ENCODE results near the gene TNNC2.
A peak's percentile ranks its signal among the peaks of the same experiment; 100 is the strongest.
"Not testable (repeated sequence)": the region's sequence is repeated elsewhere in the genome, so short reads cannot be mapped to it uniquely, and the experiment has no call there.

TNNC2 gene

DNA sequence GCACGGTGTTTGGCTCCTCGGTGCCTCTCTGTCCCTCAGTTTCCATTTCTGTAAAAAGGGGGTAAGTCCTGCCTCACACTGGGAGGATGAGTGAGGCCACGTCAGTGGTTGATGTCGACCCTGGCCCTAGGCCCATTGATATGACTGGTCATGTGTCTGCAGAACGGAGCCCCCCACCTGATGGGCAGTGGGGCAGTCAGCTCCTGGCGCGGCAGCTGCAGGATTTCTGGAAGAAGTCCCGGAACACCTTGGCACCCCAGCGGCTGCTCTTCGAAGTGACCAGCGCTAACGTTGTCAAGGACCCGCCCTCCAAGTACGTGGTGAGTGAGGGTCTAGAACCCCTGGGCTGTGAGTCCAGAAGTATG, 7.7 kb upstream of the TNNC2 start:
- Histone ChIP-seq H3K4me3 (ENCODE audit: insufficient read depth, low read depth, low read length) (peak overlapping the region; percentile 63), H3K9me3 (ENCODE audit: control insufficient read depth, low read length) (no peaks in the 10 kb centered on the region), H3K27ac (ENCODE audit: insufficient read depth, low read depth, low read length, poor library complexity, severe bottlenecking) (no peak overlapping the region), H3K36me3 (ENCODE audit: control insufficient read depth, insufficient read depth, low read length) (peaks cover 2% of the 10 kb centered on the region), H3K27me3 (ENCODE audit: control insufficient read depth, insufficient read depth, low read length, poor library complexity, severe bottlenecking) (no peaks in the 10 kb centered on the region), H3K4me1 (ENCODE audit: control insufficient read depth, insufficient read depth, low read length) (no peaks in the 10 kb centered on the region)
- 92 to 93% methylated on average over 14 of the region's 14 CpGs for WGBS, 2 experiments

DNA sequence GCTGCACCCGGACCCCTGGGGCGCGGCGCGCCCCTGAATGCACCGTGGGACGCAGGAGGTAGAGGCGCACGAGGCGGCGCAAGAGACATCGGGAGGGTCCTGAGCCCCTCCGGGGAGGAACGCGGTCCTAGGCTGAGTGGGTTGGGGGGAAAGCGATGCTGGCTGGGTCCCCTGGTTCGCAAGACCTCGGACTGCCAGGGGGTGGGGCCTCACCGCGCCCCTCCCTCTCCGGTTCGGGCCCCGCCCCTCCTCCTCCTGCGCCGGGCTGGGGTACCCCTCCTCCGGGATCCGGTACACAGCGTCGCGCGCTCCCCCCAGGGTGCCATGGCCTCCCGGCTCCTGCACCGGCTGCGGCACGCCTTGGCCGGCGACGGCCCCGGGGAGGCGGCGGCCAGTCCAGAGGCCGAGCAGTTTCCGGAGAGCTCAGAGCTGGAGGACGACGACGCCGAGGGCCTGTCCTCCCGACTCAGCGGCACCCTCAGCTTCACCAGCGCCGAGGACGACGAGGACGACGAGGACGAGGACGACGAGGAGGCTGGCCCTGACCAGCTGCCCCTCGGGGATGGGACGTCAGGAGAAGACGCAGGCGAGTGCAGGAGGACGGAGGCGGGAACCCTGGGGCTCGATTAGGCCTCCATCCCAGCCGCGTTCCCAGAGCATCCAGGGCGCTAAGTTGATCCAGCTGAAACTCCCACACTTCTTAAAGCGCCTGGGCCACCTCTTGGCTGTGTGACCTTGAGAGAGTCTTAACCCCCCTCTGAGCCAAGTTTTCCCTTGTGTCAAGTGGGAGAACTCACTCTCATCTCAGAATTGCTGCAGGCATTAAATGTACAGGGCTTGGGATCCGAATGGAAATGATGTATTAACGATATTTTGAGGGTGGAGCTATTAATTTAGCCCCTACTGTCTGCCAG, 7.0 kb upstream of the TNNC2 start:
- H3K4me1 ChIP-seq (ENCODE audit: control insufficient read depth, insufficient read depth, low read length) = no peaks in the 10 kb centered on the region
- no peaks in the 10 kb centered on the region for H3K9me3 ChIP-seq (ENCODE audit: control insufficient read depth, low read length)
- H3K27ac ChIP-seq (ENCODE audit: insufficient read depth, low read depth, low read length, poor library complexity, severe bottlenecking) = peak overlapping the region; percentile 30
- no peaks in the 10 kb centered on the region for H3K27me3 ChIP-seq (ENCODE audit: control insufficient read depth, insufficient read depth, low read length, poor library complexity, severe bottlenecking)
- WGBS, 2 experiments = 5 to 6% methylated on average over 71 of the region's 71 CpGs
- peaks cover 2% of the 10 kb centered on the region for H3K36me3 ChIP-seq (ENCODE audit: control insufficient read depth, insufficient read depth, low read length)
- H3K4me3 ChIP-seq (ENCODE audit: insufficient read depth, low read depth, low read length) = peak overlapping the region; percentile 63

- H3K4me3 ChIP-seq (ENCODE audit: insufficient read depth, low read depth, low read length) = peak within 1 kb of the TSS; percentile 63
- WGBS, 2 experiments = 14 to 17% methylated on average over 35 of the region's 35 CpGs
- H3K4me1 ChIP-seq (ENCODE audit: control insufficient read depth, insufficient read depth, low read length) = peaks cover 5% of the 10 kb centered on the region
- H3K36me3 ChIP-seq (ENCODE audit: control insufficient read depth, insufficient read depth, low read length) = peaks cover 2% of the 10 kb centered on the region
- H3K27ac ChIP-seq (ENCODE audit: insufficient read depth, low read depth, low read length, poor library complexity, severe bottlenecking) = peak within 1 kb of the TSS; percentile 30
- no peaks in the 10 kb centered on the region for H3K27me3 ChIP-seq (ENCODE audit: control insufficient read depth, insufficient read depth, low read length, poor library complexity, severe bottlenecking)
- H3K9me3 ChIP-seq (ENCODE audit: control insufficient read depth, low read length) = no peaks in the 10 kb centered on the region
Measured at GRCh38 chr20:45833030-45833882, 6.1 kb upstream of the TNNC2 start, which contains the start of gene SNX21. TSS of gene SNX21 (plus strand) at chr20:45833799. CDS start at chr20:45833920, 121 bp downstream.

DNA sequence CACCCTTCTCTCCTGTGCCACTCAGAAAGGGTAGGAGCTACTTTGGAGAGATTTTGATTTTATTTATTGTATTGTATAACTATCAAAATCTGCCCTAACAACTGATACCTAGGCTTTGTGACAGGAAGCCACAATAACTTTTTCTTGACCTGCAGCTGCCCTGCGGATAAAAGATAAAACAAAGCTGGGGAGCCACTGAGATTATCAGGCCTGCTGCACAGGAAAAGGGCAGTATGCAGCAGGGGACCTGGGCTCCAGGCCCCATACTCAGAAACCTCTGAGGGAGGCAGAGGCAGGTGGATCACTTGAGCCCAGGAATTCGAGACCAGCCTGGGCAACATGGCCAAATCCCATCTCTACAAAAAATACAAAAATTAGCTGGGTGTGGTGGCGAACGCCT, 5.5 kb upstream of the TNNC2 start:
- Histone ChIP-seq H3K4me1 (ENCODE audit: control insufficient read depth, insufficient read depth, low read length) (peaks cover 5% of the 10 kb centered on the region), H3K9me3 (ENCODE audit: control insufficient read depth, low read length) (no peaks in the 10 kb centered on the region), H3K27me3 (ENCODE audit: control insufficient read depth, insufficient read depth, low read length, poor library complexity, severe bottlenecking) (no peaks in the 10 kb centered on the region), H3K36me3 (ENCODE audit: control insufficient read depth, insufficient read depth, low read length) (peaks cover 2% of the 10 kb centered on the region), H3K4me3 (ENCODE audit: insufficient read depth, low read depth, low read length) (no peak overlapping the region), H3K27ac (ENCODE audit: insufficient read depth, low read depth, low read length, poor library complexity, severe bottlenecking) (no peak overlapping the region)
- 95 to 96% methylated on average over 4 of the region's 4 CpGs for WGBS, 2 experiments

- 87 to 88% methylated on average over 4 of the region's 4 CpGs for WGBS, 2 experiments
- H3K9me3 ChIP-seq (ENCODE audit: control insufficient read depth, low read length); H3K27me3 ChIP-seq (ENCODE audit: control insufficient read depth, insufficient read depth, low read length, poor library complexity, severe bottlenecking); H3K4me3 ChIP-seq (ENCODE audit: insufficient read depth, low read depth, low read length); H3K27ac ChIP-seq (ENCODE audit: insufficient read depth, low read depth, low read length, poor library complexity, severe bottlenecking); H3K36me3 ChIP-seq (ENCODE audit: control insufficient read depth, insufficient read depth, low read length): not testable (repeated sequence)
- H3K4me1 ChIP-seq (ENCODE audit: control insufficient read depth, insufficient read depth, low read length) = peaks cover 10% of the 10 kb centered on the region
Measured at GRCh38 chr20:45829673-45830106, 2.6 kb upstream of the TNNC2 start.

GRCh38 chr20:45828589-45828988, 1.5 kb upstream of the TNNC2 start:
- 71 to 77% methylated on average over 2 of the region's 2 CpGs for WGBS, 2 experiments
- Histone ChIP-seq H3K4me1 (ENCODE audit: control insufficient read depth, insufficient read depth, low read length) (peaks cover 10% of the 10 kb centered on the region), H3K27ac (ENCODE audit: insufficient read depth, low read depth, low read length, poor library complexity, severe bottlenecking) (no peak overlapping the region), H3K36me3 (ENCODE audit: control insufficient read depth, insufficient read depth, low read length) (no peaks in the 10 kb centered on the region), H3K27me3 (ENCODE audit: control insufficient read depth, insufficient read depth, low read length, poor library complexity, severe bottlenecking) (peaks cover 8% of the 10 kb centered on the region), H3K4me3 (ENCODE audit: insufficient read depth, low read depth, low read length) (no peak overlapping the region), H3K9me3 (ENCODE audit: control insufficient read depth, low read length) (no peaks in the 10 kb centered on the region)

DNA sequence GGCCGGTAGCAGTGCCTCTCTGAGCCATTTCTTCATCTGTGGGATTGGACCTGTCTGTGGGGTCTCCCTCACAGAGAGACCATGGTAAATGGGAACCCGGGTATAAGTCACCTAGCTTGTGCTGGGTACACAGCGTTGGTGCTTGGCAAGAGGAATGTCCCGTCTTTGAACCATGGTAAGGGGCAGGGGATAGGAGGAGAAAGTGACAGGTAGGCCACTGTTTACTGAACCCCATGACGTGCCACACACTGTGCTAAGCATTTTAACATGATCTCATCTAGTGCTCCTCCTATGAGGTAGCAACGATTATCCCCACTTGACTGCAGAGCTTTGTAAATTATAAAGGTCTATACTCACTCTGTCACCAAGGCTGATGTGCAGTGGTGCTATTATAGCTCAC, 600 bp upstream of the TNNC2 start:
- Histone ChIP-seq H3K4me3 (ENCODE audit: insufficient read depth, low read depth, low read length) (no peak overlapping the region), H3K36me3 (ENCODE audit: control insufficient read depth, insufficient read depth, low read length) (no peaks in the 10 kb centered on the region), H3K9me3 (ENCODE audit: control insufficient read depth, low read length) (no peaks in the 10 kb centered on the region), H3K4me1 (ENCODE audit: control insufficient read depth, insufficient read depth, low read length) (peaks cover 10% of the 10 kb centered on the region), H3K27ac (ENCODE audit: insufficient read depth, low read depth, low read length, poor library complexity, severe bottlenecking) (no peak overlapping the region), H3K27me3 (ENCODE audit: control insufficient read depth, insufficient read depth, low read length, poor library complexity, severe bottlenecking) (peaks cover 17% of the 10 kb centered on the region)
- WGBS, 2 experiments = 90 to 92% methylated on average over 6 of the region's 6 CpGs

GRCh38 chr20:45826381-45827019, 612 bp downstream of the TNNC2 start:
- Histone ChIP-seq H3K9me3 (ENCODE audit: control insufficient read depth, low read length) (no peaks in the 10 kb centered on the region), H3K27me3 (ENCODE audit: control insufficient read depth, insufficient read depth, low read length, poor library complexity, severe bottlenecking) (peaks cover 17% of the 10 kb centered on the region), H3K27ac (ENCODE audit: insufficient read depth, low read depth, low read length, poor library complexity, severe bottlenecking) (no peak overlapping the region), H3K4me3 (ENCODE audit: insufficient read depth, low read depth, low read length) (no peak overlapping the region), H3K36me3 (ENCODE audit: control insufficient read depth, insufficient read depth, low read length) (no peaks in the 10 kb centered on the region), H3K4me1 (ENCODE audit: control insufficient read depth, insufficient read depth, low read length) (peaks cover 10% of the 10 kb centered on the region)
- 64 to 68% methylated on average over 6 of the region's 6 CpGs for WGBS, 2 experiments

- Histone ChIP-seq H3K4me1 (ENCODE audit: control insufficient read depth, insufficient read depth, low read length) (peaks cover 10% of the 10 kb centered on the region), H3K36me3 (ENCODE audit: control insufficient read depth, insufficient read depth, low read length) (no peaks in the 10 kb centered on the region), H3K27me3 (ENCODE audit: control insufficient read depth, insufficient read depth, low read length, poor library complexity, severe bottlenecking) (peaks cover 17% of the 10 kb centered on the region), H3K4me3 (ENCODE audit: insufficient read depth, low read depth, low read length) (no peak overlapping the region), H3K27ac (ENCODE audit: insufficient read depth, low read depth, low read length, poor library complexity, severe bottlenecking) (no peak overlapping the region), H3K9me3 (ENCODE audit: control insufficient read depth, low read length) (no peaks in the 10 kb centered on the region)
- WGBS, 2 experiments = 57 to 58% methylated on average over 57 of the region's 57 CpGs
Measured at GRCh38 chr20:45823949-45824835, 2.9 kb downstream of the TNNC2 start.

Measured in ectodermal cell (in vitro differentiated cells).